GM12873 (cell line): ENCODE results near the gene AIFM3.

ENCODE experiments used
- TF ChIP-seq, protein P1 (sequence below): IDR thresholded peaks from 2 replicates; pipeline ENCODE4 v1.5.1; 2012; ENCODE audit warnings: low read depth, mild to moderate bottlenecking, moderate library complexity, low read length, control low read depth; ENCODE audit not compliant: insufficient read depth; ENCODE audit errors: missing control alignments

Gene AIFM3

DNA sequence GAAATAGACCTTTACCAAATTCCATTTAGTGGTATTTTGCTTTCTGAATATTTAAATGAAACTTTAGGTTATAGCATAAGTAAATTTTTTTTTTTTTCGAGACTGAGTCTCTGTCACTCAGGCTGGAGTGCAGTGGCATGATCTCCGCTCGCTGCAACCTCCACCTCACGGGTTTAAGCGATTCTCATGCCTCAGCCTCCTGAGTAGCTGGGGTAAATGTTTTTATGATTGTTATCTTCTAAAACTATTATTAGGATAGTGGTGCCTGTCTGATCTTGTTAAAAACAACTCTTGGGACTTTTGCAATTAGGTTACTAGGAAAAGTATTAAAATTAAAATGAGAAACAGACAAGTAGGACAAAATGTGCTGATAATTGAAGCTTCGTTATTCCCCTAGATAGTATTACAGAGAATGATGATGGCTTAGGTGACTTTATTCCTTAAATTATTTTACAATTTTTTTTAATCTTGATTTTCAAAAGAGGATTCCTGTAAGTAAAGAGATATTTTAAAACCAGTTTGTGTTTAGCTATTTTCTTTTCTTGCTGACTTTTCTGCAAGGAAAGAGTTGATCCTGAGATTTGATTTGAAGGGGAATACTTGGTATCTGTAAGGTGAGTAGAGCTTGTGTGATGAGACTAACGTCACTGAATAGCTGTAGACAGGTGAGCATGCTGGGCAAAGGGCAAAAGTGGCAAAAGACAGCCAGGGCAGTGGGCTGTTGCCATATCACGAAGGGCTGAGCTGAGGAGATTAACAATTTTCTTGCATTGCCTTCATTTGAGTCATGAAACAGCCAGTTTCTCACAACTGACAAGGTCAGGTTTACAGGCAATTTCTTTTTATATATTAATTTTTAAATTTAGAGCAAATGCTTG lies 29.0 kb upstream of the AIFM3 start:
- TF ChIP-seq, protein P1, sequence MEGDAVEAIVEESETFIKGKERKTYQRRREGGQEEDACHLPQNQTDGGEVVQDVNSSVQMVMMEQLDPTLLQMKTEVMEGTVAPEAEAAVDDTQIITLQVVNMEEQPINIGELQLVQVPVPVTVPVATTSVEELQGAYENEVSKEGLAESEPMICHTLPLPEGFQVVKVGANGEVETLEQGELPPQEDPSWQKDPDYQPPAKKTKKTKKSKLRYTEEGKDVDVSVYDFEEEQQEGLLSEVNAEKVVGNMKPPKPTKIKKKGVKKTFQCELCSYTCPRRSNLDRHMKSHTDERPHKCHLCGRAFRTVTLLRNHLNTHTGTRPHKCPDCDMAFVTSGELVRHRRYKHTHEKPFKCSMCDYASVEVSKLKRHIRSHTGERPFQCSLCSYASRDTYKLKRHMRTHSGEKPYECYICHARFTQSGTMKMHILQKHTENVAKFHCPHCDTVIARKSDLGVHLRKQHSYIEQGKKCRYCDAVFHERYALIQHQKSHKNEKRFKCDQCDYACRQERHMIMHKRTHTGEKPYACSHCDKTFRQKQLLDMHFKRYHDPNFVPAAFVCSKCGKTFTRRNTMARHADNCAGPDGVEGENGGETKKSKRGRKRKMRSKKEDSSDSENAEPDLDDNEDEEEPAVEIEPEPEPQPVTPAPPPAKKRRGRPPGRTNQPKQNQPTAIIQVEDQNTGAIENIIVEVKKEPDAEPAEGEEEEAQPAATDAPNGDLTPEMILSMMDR, result no peak

DNA sequence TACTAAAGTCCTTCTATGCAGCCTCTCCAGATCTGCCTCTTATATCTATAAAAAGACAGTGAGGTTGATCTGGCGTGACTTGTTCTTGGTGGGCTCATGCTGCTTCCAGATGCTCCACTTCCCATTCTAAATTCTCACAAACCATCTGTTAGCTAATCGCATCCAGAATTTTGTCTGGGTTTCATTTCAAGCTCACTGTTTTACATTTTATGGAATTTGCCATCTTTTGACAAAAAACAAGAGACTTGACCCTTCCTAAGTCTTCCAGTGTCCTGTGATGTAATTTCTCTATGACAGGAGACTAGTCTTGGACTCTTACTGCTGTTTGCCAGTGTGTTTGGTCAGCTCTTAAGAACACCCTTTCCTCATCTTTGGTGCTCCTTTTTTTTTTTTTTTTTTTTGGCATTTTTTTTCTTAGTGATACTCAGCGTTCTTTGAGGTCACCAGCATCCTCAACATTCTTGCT lies 26.8 kb upstream of the AIFM3 start:
- TF ChIP-seq, protein P1, result no peak

DNA sequence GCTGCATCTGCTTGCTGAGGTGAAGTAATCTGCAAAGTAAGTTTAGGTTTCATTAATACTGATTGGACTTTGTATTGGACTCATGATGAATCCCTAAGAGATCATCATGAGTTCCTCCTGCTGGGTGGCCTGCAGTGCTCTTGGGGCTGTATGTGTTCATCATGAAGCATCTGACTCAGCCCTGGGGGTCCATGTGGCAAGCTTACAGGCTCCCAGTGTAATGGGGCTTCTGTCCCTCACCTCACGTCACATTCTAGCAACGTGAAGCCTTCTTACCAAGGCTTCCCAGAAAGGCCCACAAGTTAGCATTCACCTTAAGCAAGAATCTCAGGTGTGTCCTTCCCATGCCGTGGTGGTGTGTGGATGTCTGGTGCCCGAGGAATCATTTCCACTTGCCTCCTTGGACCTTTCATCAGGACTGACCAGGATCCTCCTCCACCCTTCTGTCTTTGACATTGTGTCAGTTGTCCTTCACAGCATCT lies 26.1 kb upstream of the AIFM3 start:
- TF ChIP-seq, protein P1, result no peak

DNA sequence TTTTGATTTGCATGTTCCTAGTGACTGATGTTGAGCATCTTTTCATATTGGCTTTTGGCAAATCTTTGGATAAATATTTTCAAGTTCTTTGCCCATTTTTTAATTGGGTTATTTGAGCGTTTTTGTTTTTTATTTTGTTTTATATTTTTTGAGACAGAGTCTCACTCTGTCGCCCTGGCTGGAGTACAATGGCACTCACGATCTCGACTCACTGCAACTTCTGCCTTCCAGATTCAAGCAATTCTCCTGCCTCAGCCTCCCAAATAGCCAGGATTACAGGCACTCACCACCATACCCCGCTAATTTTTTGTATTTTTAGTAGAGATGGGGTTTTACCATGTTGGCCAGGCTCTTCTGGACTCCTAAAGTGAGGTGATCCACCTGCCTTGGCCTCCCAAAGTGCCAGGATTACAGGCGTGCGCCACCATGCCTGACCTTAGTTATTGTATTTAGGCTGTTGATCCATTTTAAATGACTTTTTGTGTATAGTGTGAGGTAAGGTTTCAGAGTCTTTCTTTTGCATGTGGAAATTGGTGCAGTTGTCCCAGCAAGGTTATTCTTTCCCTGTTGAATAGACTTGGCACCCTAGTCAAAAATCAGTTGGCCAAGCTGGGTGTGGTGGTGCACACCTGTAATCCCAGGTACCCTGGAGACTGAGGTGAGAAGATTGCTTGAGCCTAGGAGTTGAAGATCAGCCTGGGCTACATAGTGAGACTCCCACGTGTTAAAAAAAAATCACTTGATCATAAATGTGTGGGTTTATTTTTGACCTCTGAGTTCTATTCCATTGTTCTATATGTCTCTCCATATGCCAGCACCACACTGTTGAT lies 23.7 kb upstream of the AIFM3 start:
- TF ChIP-seq, protein P1, result no peak

DNA sequence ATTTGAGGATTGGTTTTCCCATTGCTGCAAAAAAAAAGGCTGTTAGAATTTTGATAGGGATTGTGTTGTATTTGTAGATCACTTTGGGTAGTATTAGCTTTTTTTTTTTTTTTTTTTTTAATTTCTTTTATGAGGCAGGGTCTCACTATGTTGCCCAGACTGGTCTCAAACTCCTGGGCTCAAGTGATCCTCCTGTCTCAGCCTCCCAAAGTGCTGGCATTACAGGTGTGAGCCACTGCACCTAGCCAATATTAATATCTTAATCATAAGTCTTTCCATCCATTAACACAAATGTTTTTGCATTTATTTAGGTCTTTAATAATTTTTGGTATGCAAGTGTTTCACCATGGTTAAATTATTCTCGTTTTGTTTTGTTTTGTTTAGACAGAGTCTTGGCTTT lies 23.0 kb upstream of the AIFM3 start:
- TF ChIP-seq, protein P1, result no peak

DNA sequence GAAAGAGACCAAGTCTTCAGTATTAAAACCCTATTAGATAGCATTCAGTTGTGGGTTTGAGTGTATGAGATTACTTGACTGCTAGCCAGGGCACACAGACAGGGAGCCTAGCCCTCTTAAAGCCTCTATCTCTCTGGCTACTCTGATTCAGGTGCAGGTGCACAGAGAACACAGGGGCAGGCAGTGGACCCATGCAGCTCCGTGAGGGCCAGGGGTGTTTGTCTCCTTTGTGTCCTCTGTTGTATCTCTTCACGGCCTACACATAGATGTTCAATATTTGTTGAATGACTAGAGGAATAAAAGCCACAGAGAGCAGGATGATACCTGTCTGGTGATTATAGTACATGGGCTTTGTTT lies 21.5 kb upstream of the AIFM3 start:
- TF ChIP-seq, protein P1, result no peak
